Dermis microvascular lymphatic vessel endothelial cell (primary cell): ENCODE data around the gene TOX4. TPM values are rescaled to one million over a fixed set of nuclear protein-coding genes. Genes with fewer than 3 reads are reported as not detected.
"Not testable (repeated sequence)": the region's sequence is repeated elsewhere in the genome, so short reads cannot be mapped to it uniquely, and the experiment has no call there.

ENCODE experiments used
- DNase-seq, 2 donors: peaks; one replicate each; pipeline versions ENCODE4 v3.0.0 to v3.0.0-alpha.2; 2010; ENCODE audit warnings: low read depth in 2 of 2
- total RNA-seq: library from RNA; depleted of rRNA; stranded (reverse); fragments of >200 nt; gene quantifications from 2 replicates; pipeline ENCODE4 v1.2.1, GENCODE V29; 2014

TOX4 gene
- total RNA-seq: 16.3 and 21.9 TPM in 2 replicates

DNA sequence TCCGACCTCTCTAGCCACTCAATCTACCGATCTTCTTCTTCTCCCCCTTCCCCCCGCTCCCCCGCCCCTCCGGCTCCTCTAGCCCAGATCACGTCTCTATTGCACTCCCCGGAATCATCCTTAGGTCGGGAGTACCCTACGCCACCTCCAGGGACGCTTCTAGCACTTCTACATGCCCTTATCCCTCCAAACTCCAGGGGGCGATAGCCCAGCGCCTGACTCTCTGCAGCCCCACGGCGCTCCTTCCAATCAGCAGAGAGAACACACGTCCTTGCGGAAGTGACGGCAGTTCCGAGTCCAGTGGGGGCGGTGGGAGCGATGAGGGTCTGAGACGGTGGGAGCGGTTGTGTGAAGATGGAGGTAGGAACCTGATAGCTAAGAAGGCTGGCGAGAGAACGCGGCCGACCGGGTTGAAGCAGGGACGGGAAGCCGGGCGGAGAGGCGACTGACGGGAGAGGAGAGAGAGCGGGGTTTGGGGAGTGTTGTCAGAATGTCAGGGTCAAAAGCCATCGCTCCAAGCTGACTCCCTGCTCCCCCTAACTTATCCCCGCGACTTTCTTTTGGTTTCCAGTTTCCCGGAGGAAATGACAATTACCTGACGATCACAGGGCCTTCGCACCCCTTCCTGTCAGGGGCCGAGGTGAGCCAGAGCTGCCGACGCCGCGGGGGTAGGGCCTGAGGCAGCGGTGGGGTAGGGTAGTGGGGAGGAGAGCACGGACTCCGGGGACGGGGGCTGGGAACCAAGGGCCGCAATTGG lies at the start of gene TOX4, which contains the start of gene RAB2B:
Gene TOX4 (plus strand): TSS at position 271 of the 757 bp plus-strand sequence. CDS start 84 bp downstream, at position 355.
Gene RAB2B (minus strand): TSS at position 35 of the 757 bp plus-strand sequence. CDS start 87 bp downstream, outside the sequence.
- DNase-seq: peak; percentile 99

DNA sequence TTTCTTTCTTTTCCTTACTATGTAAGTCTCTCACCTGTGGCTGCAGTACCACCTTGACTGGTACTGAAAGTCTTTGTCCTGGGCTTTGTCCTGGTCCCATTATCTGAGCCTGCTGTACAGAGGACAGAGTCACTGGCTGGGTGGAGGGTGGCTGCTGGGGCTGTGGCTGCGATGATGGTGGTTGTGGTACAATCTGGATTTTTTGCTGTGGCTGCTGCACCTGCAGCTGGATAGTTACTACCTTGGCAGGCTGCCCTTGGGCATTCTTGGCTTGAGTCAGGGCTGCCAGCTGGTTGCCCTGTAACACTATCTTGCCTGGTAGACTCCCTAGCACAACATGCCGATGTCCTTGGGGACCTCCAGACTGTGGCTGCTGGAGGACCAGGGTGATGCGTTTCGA lies 48.1 kb upstream of the TOX4 start:
- DNase-seq: no peak

DNA sequence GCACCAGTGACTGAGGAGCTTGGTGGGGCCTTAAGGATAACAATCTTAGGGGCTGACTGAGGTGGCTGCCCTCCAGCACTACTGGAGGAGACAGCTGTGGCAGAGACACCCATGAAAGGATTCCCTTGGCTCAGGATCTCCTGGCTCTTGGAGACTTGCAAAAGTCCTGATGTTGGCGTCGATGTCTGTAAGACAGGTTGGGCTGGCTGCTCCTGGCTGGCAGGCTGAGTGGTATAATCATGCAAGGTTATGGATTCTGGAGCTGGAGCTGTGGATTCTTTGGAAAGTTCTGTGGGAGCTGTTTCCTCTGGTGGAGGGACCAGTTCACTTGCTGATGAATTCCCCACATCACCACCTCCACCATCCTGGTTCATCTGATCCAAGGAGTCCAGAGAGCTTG lies 45.9 kb upstream of the TOX4 start:
- no peak for DNase-seq

DNA sequence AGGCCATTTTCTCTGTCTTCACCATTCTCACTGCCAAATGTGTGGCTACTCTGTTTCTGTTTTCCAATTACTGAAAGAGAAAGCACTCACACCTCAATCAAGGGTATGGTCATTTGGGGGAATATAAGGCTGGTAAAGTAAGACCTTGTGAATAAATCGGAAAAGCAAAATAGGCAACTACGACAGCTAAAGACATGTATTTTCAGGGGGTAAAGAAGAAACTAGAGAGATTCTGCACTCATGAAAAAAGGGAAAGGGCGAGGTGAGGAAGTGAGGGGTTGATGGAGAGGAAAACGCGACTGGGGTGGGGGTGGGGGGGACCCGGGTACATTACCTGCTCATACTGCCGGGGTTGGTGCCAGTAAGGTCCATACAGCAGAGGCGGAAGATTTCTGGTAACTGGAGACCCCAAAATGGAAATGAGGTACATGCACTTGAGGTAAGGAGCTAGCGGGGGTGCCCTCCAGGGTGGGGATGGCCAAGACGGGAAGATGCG lies 40.4 kb upstream of the TOX4 start:
- no peak for DNase-seq

DNA sequence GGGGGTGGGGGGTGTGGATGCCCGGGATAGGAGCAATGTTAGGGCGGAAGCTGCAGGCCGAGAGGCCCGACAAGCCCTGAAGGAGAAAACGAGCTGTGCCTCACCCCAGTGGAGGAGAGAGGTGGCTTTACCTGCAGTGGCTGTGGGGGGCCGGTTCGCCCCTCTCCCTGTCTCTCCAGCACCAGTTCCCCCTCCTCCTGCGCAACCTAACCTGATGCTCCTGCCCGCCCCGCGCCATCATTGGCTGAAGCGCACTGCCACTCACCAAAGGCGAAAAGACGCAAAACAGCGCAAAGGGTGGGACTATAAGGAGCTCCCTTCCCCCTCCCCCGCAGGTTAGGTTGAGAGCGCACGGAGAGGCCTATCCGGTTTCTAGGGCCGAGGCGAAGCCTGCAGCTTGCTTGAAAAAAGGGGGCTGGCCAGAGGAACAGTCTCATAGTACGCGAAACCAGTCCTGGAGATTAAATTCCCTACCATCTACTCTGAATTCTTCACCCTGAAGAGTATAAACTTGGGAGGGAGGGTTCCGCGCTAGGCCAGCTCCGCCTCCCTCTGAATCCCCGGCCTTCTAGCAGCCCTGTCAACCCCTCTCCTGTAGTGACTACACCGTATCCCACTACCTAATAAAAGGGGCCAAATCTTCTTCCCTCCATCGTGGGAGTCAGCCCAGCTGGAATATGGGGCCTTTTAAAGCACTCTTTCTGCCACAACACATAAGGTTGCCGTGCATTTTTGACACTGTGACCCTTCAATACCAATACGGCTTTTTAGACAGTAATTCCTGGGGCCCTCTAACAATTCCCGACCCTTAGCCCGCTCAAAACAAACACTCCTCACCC lies 39.7 kb upstream of the TOX4 start:
- DNase-seq: peak; percentile 97 to 99

DNA sequence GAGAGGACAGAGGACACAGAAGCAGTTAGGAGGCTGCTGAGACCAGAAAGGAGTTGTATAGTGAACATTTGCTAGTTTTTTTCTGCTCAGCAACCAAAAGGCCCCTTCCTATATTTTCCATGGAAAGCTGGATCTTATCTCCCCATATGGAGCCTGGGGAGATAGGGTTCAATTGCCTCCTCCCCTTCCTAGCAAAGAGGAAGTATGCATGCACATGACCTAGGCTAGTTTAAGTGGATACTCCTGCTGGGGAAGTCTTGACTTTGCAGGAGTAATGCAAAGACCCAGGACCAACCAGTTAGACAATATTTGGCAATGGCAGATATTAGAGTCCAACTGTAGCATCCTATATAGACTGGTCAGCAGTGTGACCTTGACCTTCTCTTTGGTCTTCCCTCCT lies 36.1 kb upstream of the TOX4 start:
- DNase-seq: no peak

DNA sequence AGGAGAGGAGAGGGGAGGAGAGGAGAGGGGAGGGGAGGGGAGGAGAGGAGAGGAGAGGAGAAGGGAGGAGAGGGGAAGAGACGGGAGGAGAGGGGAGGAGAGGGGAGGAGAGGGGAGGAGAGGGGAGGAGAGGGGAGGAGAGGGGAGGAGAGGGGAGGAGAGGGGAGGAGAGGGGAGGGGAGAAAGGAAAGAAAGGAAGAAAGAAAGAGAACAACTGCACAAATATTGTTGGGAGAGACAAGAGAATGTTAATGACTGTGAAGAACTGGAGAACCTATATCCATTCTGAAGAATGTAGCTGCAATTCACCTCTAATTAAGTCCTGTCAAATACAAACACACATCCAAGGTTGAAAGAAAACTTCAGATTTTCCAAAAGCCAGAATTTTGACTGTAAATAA lies 34.3 kb upstream of the TOX4 start:
- not testable (repeated sequence) for DNase-seq

DNA sequence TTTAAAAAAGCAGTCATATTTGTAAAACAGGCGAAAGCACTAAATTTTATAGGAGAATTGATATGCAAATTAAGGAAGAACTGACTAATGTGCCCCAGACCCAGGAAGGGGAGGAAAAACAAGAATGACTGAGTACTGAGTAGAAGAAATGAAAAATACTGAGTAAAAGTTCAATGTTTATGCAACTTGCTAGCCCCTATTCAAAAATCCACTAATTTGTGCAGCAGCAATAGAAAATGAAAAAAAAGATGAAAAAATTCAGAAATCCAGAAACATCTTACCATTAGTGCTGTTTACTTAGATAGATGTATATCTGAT lies 27.1 kb upstream of the TOX4 start:
- no peak for DNase-seq

DNA sequence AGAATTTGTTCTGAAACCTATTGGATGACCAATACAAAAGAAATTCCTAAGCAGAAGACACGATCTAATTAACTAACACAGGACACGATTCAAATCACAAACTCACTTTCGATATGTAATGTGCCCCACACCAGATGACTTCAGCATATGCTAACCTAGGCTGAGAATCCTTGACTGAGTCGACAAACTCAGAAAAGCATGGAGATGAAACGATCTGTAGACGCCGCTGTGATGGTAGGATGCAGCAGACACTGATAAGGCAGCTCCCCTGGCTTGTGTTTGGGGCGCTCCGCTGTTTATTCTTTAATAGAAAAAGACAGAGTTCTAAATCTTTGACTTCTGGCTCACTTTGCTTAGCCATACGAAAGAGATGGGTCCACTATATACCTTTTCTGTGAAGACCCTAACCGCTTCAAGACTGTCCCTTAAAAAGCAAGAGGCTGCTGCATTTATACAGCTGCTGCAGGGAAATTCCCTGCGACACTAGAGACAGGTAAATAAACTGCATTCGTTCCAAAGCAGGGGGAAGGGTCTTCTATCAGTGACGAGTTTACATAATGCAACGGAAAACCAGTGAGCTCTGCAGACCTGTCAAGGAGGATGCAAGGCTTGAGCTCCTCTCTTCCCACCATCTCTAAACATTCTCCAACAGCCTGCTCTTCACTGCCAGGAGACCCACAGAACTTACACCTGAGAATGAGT lies 22.0 kb upstream of the TOX4 start:
- DNase-seq: peak in 1 of 2 donors; percentile 21

DNA sequence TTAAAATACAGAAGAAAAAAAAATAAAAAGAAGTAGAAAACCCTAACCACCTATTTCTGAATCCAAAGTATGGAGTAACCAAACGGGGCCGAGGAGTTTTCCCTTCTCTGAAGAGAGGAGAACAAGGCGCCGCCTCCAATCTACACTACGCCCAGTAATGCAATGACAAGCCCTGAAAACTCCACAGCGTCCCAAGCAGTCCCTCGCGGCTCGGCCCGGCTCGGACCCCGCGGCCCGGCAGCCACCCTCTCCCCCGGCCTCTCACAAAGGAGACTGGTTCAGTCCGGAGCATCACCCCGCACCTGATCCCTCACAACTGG lies 21.4 kb upstream of the TOX4 start:
- DNase-seq: no peak

DNA sequence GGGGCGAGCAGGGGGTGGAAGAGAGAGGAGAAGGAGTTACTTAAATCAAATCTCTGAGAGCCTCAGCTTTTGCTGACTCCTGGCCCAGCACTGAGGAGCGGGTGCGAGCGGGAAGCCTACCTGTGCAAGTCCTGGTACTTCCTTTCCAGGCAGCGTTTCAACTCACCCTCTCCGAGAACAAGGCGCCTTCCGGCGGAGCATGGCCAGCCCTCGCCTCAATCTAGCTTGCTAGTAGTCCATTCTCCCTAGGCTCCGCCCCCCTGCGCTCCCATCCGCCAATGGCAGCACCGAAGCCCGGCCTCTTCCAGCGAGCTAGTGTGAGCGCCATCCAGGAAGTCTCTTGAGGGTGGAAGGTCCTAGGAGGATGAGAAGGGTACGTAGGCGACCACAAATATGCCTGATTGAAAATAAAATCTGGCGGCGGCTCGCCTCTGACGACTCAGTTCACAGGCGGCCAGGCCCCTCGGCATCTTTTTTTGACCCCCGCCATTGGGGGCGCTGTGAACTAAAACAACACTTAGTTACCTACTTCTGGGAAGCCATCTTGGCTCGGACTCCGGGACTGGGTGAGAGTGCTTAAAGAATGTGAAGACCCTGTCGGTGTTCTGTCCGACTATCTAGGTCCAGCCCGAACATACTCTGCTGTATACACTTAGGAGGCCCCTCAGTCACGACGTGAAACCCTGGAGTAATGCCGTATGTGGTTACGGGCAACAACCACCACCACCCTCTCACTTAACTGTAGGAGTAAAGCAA lies 20.9 kb upstream of the TOX4 start, which contains the start of gene CHD8:
Gene CHD8 (minus strand): TSS at position 212 of the 756 bp plus-strand sequence. CDS start 24,480 bp downstream, outside the sequence.
- DNase-seq: peak; percentile 98 to 100

DNA sequence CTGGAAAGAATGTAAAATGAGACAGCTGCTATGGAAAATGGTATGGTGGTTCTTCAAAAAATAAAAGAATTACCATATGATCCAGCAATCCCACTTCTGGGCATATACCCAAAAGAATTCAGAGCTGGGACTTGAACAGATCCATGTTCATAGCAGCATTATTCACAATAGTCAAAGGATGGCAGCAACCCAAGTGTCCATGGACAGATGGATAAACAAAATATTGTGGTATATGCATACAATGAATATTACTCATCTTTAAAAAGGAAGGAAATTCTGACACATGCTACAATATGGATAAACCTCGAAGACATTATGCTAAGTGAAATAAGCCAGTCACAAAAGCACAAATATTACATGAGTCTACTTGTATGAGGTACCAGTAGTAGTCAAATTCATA lies 9.4 kb upstream of the TOX4 start:
- peak; percentile 70 to 98 for DNase-seq

DNA sequence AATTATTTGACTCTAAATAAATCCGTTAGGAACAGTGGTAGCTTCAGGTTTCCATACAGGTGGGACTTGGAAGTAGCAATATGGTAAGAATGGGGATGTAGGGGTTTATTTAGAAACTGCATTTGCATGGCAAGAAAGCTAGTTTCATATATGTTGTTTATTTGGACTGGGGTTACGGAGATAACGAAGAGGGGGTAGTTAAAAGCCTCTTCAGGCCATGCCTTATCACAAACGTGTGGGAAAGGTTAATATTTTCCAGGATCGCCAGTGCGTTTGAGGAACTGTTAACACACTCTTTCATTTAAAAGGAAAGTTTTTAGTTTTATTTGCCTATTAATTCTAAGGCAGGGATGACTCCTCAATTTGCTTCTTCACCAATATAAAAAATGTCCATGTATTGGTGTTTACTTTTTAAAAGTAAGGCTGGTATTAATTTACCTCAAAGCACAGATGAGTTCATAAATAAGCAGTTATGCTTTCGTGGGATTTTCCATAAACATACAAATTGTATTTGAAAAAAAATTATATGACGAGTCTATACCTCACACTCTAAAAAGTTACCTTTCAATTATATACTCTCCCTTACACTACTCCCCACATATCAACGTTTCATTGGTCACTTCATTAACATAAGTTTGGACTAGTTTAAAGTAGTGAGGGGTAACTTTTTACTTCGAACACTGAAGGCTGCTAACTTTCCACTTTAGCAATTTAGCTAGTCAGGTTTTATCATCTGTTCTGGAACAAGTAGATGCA lies 1.1 kb upstream of the TOX4 start:
- no peak for DNase-seq

DNA sequence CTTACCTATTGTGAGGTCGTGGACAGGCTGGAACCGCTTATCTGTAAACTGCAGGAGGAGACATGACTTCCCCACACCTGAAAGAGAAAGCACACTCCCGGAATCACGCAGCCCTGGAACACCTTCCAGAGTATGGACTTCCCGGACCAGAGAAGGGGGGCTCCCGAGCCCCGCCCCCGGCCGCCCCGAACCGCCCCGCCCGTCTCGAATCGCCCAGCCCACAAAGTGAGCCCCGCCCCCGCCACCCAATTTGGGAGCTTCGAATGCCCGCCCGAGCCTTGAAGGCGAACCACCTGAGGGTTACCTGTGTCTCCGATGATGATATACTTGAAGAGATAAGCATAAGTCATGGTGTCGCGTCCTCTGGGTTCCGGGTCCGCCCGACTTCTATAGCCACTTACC lies 471 bp upstream of the TOX4 start:
- peak; percentile 56 to 86 for DNase-seq

DNA sequence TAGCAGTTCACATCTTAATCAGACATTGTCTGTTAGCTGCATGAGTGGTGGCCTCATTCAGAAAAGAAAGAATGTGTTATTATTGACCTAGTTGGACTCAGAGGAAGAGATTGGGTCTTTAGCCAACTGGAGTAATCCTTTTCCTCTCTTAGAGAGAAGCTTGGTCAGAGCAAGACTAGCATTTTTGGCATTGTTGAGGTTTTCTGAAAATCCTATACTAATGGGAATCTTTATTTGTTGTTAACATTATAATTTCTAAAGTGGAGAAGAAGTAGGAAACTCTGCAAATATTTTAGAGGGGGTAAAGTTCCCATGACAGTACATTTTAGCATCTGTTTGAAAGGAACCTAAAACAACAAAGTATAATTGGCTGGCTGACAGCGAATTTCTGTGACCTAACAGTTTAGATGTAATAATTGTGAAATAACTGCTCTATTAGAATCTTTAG lies 9.7 kb downstream of the TOX4 start:
- no peak for DNase-seq

DNA sequence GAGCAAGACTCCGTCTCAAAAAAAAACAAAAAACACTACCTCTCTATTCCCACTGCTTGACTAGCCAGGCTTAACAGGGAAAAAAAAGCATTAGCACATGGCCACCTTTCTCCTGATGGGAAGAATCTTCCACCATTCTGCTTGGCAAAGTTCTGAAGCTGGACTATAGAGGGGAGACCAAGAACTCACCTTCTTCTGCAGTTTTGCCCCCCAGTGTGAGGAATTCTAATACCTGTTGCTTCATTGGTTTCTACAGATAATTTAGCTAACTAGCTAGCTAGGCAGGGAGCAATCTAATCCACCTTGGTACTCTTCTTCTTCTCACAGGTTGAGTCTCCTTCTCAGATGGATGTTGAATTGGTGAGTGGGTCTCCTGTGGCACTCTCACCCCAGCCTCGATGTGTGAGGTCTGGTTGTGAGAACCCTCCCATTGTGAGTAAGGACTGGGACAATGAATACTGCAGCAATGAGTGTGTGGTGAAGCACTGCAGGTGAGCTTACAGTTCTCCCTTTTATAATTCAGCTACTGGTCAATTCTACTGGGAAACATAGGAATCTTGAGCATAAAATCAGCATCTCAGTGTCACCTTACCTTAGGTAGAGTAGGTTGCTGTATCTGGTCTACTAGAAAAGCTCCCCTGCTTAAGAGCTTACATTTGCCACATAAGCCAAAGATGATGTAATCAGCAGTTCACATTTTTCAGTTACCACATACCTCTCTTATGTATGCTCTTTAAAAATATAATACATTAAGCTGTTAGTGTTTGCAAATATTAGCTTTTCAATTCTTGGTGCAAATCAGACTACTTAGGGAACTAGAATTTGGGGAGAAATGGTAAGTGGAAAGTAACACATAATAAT lies 18.1 kb downstream of the TOX4 start:
- DNase-seq: no peak

DNA sequence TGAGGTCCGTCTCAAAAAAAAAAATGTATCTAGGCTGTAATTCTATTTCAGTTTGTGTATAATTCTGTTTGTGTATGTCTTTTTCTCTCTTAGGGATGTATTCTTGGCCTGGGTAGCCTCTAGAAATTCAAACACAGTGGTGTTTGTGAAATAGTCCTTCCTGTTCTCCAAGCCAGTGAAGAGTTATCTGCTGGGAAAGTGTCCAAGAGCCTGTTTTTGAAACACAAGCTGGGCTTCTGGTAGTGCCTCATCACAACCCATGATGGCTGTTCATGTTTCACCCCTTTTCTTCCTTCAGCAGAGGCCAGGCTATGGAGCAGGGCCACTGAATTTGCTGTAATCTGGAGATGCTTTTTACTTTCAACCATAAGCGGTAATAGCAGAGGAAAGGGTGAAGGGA lies 19.5 kb downstream of the TOX4 start:
- peak in 1 of 2 donors; percentile 10 for DNase-seq

DNA sequence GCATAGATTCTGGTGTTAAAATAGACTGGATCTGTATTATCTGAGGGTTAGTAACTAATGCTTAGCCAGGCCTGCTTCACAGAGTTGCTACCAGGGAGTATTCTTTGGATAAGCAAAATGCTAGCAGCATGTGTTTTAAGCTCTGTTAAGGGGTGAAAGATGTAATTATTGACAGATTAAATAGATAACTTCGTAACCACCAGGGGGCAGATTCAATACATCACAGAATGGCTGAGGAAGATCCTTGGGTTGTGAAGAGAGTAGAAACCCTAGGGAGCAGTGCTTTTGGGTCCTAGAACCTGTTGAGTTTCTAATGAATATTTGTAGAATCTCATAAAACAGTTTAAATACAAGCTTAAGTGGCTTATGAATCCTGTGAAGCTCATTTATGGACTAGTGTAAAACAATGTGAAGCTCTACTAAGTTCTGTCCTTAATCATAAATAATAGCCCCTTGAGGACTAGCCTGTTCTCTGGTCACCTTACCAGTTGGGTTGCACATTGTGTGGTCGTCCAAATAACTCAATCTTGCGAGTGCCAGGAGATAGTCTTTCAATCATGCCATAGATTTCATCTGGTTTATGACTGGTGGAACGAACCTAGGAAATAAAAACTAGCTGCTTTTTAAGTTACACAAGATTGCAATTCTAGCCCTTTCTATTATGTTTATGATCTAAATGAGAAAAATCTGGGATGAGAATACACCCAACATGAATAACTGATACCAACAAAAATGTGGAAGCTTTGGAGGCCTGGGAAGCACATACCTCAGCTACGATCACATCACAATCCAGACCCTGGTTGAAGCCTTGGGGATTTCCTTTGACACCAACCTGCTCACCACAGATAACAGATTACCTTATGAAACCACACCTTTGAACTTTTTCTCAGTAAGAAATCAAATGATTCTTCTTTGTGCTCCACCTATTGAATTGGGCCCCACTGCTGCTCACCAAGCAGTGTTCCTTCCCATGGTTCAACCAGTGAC lies 21.8 kb downstream of the TOX4 start:
- DNase-seq: peak; percentile 40 to 61
